ENCODE results near the gene FEN1.

The FEN1 gene

DNA sequence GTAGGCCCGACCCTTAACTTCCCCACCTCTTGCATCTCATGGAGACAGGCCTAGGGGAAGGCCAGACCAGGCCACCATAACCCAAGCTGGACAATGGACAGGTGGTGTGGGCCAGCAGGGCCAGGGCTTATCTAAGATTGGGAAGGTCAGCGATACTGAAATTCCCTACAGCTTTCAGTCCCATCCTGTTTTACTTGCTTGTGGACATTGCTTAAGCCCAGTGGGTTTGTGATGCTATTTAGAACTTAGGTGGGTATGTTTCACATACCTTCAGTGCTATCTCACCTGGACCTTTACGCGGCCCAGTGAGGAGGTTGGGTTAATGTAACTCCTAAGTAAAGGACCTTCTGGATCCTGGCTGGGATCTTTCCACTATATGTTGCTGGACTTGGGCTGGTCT is 37.1 kb downstream of the FEN1 start:
- peaks cover 29% of the 10 kb centered on the region for H3F3A ChIP-seq (ENCODE audit: control insufficient read depth, insufficient read depth)
- H4K20me1 ChIP-seq (ENCODE audit: control insufficient read depth, insufficient read depth, low read depth, low read length): peaks cover 20% of the 10 kb centered on the region; the same call in 1 of the 2 replicates
- H3K27me3 ChIP-seq (ENCODE audit: control insufficient read depth, low read length): no peaks in the 10 kb centered on the region
- peaks cover 69% of the 10 kb centered on the region for H3K4me1 ChIP-seq (ENCODE audit: control insufficient read depth, low read length)
- peaks cover 85% of the 10 kb centered on the region for H3K79me2 ChIP-seq (ENCODE audit: control insufficient read depth, low read length)
- peak overlapping the region; percentile 84 for H3K4me3 ChIP-seq (ENCODE audit: low read length)
- H3K9me2 ChIP-seq (replicated peaks; ENCODE audit: control insufficient read depth, low read length): no peaks in the 10 kb centered on the region
- H3K36me3 ChIP-seq (ENCODE audit: control insufficient read depth, low read length): peaks cover 65% of the 10 kb centered on the region
- H3K27ac ChIP-seq (ENCODE audit: low read depth, low read length): peak overlapping the region; percentile 95
- no peak for TF ChIP-seq EZH2phosphoT487 (IDR thresholded peaks at IDR 0.05; ENCODE audit: borderline replicate concordance, low read length)
- TF ChIP-seq, protein P1, sequence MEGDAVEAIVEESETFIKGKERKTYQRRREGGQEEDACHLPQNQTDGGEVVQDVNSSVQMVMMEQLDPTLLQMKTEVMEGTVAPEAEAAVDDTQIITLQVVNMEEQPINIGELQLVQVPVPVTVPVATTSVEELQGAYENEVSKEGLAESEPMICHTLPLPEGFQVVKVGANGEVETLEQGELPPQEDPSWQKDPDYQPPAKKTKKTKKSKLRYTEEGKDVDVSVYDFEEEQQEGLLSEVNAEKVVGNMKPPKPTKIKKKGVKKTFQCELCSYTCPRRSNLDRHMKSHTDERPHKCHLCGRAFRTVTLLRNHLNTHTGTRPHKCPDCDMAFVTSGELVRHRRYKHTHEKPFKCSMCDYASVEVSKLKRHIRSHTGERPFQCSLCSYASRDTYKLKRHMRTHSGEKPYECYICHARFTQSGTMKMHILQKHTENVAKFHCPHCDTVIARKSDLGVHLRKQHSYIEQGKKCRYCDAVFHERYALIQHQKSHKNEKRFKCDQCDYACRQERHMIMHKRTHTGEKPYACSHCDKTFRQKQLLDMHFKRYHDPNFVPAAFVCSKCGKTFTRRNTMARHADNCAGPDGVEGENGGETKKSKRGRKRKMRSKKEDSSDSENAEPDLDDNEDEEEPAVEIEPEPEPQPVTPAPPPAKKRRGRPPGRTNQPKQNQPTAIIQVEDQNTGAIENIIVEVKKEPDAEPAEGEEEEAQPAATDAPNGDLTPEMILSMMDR (IDR thresholded peaks at IDR 0.05; ENCODE audit: low read depth, low read length, poor library complexity, severe bottlenecking): no peak
- H3K9me3 ChIP-seq (ENCODE audit: control insufficient read depth, insufficient read depth, low read length): no peaks in the 10 kb centered on the region
- H3K4me2 ChIP-seq (ENCODE audit: low read length): peak overlapping the region; percentile 87

DNA sequence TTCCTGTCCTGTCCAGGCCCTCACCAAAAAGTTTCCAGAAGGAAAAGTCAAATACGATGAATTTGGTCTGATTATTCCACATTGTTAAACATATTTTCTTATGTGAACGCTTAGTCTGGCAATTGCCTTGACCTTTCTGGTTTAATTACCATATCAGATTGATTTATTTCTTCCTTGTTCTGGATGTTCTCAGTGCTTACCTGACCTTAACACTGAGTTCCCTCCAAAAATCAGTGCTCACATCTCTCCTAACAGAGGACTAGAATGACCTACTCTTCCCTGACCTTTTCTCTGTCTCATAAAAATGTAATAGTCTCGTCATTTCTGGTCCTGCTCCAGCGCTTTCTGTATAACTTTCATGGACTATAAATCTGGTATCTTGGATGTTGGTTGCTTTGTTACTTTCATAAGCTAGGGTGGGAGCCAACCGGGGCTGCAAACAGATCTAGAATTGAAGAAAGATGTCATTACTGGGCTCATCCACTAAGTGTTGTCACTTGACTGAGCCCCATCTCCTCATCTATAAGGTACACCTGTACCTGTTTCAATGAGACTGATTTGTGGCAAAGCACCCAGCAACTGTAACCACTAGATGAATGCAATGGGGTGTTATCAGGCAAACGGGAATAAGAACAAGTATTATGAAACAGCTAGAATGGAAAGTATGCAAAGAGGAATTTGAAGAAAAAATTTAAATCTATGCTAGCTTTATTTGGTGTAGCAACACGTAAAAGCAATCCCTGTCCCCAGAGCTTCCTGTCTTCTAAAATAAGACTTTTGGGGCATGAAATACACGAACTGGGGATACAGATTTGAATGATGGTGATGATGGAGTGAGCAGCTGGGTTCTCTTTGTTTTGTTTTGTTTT is 37.8 kb downstream of the FEN1 start:
- H3F3A ChIP-seq (ENCODE audit: control insufficient read depth, insufficient read depth): peaks cover 29% of the 10 kb centered on the region
- H3K4me1 ChIP-seq (ENCODE audit: control insufficient read depth, low read length): peaks cover 75% of the 10 kb centered on the region
- H3K9me3 ChIP-seq (ENCODE audit: control insufficient read depth, insufficient read depth, low read length): no peaks in the 10 kb centered on the region
- H3K4me2 ChIP-seq (ENCODE audit: low read length): peak overlapping the region; percentile 87
- TF ChIP-seq, protein P1 (IDR thresholded peaks at IDR 0.05; ENCODE audit: low read depth, low read length, poor library complexity, severe bottlenecking): no peak
- TF ChIP-seq EZH2phosphoT487 (IDR thresholded peaks at IDR 0.05; ENCODE audit: borderline replicate concordance, low read length): no peak
- H3K9me2 ChIP-seq (replicated peaks; ENCODE audit: control insufficient read depth, low read length): no peaks in the 10 kb centered on the region
- peaks cover 92% of the 10 kb centered on the region for H3K79me2 ChIP-seq (ENCODE audit: control insufficient read depth, low read length)
- H3K4me3 ChIP-seq (ENCODE audit: low read length): peak overlapping the region; percentile 84
- H3K27ac ChIP-seq (ENCODE audit: low read depth, low read length): peak overlapping the region; percentile 95
- H3K36me3 ChIP-seq (ENCODE audit: control insufficient read depth, low read length): peaks cover 70% of the 10 kb centered on the region
- H4K20me1 ChIP-seq (ENCODE audit: control insufficient read depth, insufficient read depth, low read depth, low read length): peaks cover 20% of the 10 kb centered on the region; the same call in 1 of the 2 replicates
- no peaks in the 10 kb centered on the region for H3K27me3 ChIP-seq (ENCODE audit: control insufficient read depth, low read length)

DNA sequence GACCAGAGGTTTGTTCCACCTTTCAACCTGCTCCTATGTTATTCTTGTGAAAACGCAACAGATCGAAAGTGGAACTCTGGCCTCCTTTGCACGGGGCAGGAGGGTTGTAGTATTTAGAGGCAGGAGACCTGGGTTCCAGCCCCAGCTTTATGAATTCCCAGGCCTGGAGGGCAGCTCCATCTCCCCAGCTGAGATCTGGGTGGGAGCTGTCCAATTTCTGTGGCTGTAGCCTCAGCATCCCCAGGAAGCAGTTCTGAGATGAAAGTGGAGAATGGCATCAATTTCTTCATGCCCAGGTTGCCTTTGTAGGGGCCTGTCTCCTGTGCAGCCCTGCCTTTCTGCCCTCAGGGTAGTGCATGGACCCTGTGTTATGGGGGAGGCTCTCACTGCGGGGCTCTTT is 39.5 kb downstream of the FEN1 start:
- Histone ChIP-seq H3K79me2 (ENCODE audit: control insufficient read depth, low read length) (peaks cover 96% of the 10 kb centered on the region), H3K4me3 (ENCODE audit: low read length) (peak overlapping the region; percentile 84), H3K27ac (ENCODE audit: low read depth, low read length) (peak overlapping the region; percentile 95), H3K27me3 (ENCODE audit: control insufficient read depth, low read length) (no peaks in the 10 kb centered on the region), H3F3A (ENCODE audit: control insufficient read depth, insufficient read depth) (peaks cover 24% of the 10 kb centered on the region), H4K20me1 (ENCODE audit: control insufficient read depth, insufficient read depth, low read depth, low read length) (peaks cover 20% of the 10 kb centered on the region; the same call in 1 of the 2 replicates), H3K9me3 (ENCODE audit: control insufficient read depth, insufficient read depth, low read length) (no peaks in the 10 kb centered on the region), H3K4me1 (ENCODE audit: control insufficient read depth, low read length) (peaks cover 66% of the 10 kb centered on the region), H3K4me2 (ENCODE audit: low read length) (peak overlapping the region; percentile 87), H3K9me2 (replicated peaks; ENCODE audit: control insufficient read depth, low read length) (no peaks in the 10 kb centered on the region), H3K36me3 (ENCODE audit: control insufficient read depth, low read length) (peaks cover 88% of the 10 kb centered on the region)
- TF ChIP-seq, protein P1 (IDR thresholded peaks at IDR 0.05; ENCODE audit: low read depth, low read length, poor library complexity, severe bottlenecking): no peak
- TF ChIP-seq EZH2phosphoT487 (IDR thresholded peaks at IDR 0.05; ENCODE audit: borderline replicate concordance, low read length): no peak
